HEK293T (cell line): ENCODE results near the gene LRP1B.

ENCODE experiments used
- CTCF ChIA-PET: fragments of 350-600 bp; formaldehyde crosslinking; extraction: SDS; loops from one replicate; lab custom pipeline; 2021; ENCODE audit warnings: antibody characterized with exemption, inconsistent platforms; lab: Yijun Ruan, JAX
- POLR2A ChIA-PET: fragments of 350-600 bp; formaldehyde crosslinking; extraction: SDS; loops from one replicate; lab custom pipeline; 2020; ENCODE audit warnings: antibody characterized with exemption, inconsistent platforms; lab: Yijun Ruan, JAX
- DNase-seq: peaks from one replicate; pipeline ENCODE4 v3.0.0; 2012; ENCODE audit warnings: mixed read lengths; ENCODE audit errors: extremely low spot score
- ARNT ChIP-seq: fragments of 450-650 bp; IDR thresholded peaks from 2 replicates; pipeline ENCODE4 v1.6.1; 2017; ENCODE audit warnings: mild to moderate bottlenecking
- BHLHE40 ChIP-seq: fragments of 450-650 bp; IDR thresholded peaks from 2 replicates; pipeline ENCODE4 v1.6.1; 2016; ENCODE audit warnings: mild to moderate bottlenecking, moderate library complexity, borderline replicate concordance
- CTBP1 ChIP-seq: fragments of 450-650 bp; IDR thresholded peaks from 2 replicates; pipeline ENCODE4 v1.6.1; 2016; ENCODE audit warnings: borderline replicate concordance
- ELF4 ChIP-seq: fragments of 450-650 bp; IDR thresholded peaks from 2 replicates; pipeline ENCODE4 v1.6.1; 2017; ENCODE audit warnings: antibody characterized with exemption
- FOXA1 ChIP-seq: fragments of 450-650 bp; IDR thresholded peaks from 2 replicates; pipeline ENCODE4 v1.6.1; 2016; ENCODE audit warnings: mild to moderate bottlenecking
- FOXK2 ChIP-seq: fragments of 450-650 bp; IDR thresholded peaks from 2 replicates; pipeline ENCODE4 v1.6.1; 2016; ENCODE audit warnings: mild to moderate bottlenecking
- FOXM1 ChIP-seq: fragments of 450-650 bp; IDR thresholded peaks from 2 replicates; pipeline ENCODE4 v1.6.1; 2017; ENCODE audit warnings: mild to moderate bottlenecking, borderline replicate concordance
- HDGF ChIP-seq: fragments of 450-650 bp; IDR thresholded peaks from 2 replicates; pipeline ENCODE4 v1.6.1; 2017; ENCODE audit warnings: antibody characterized with exemption, borderline replicate concordance
- L3MBTL2 ChIP-seq: fragments of 450-650 bp; conservative IDR thresholded peaks from 2 replicates; pipeline ENCODE4 v1.6.1; 2016; ENCODE audit warnings: mild to moderate bottlenecking
- LEF1 ChIP-seq: fragments of 450-650 bp; IDR thresholded peaks from 2 replicates; pipeline ENCODE4 v1.6.1; 2017; ENCODE audit warnings: mild to moderate bottlenecking, borderline replicate concordance
- NFRKB ChIP-seq: fragments of 450-650 bp; IDR thresholded peaks from 2 replicates; pipeline ENCODE4 v1.6.1; 2016; ENCODE audit warnings: mild to moderate bottlenecking, moderate library complexity
- SP1 ChIP-seq: fragments of 450-650 bp; IDR thresholded peaks from 2 replicates; pipeline ENCODE4 v1.6.1; 2017
- SUZ12 ChIP-seq: fragments of 450-650 bp; IDR thresholded peaks from 2 replicates; pipeline ENCODE4 v1.6.1; 2016; ENCODE audit warnings: mild to moderate bottlenecking
- TARDBP ChIP-seq: fragments of 450-650 bp; IDR thresholded peaks from 2 replicates; pipeline ENCODE4 v1.6.1; 2016
- ZNF384 ChIP-seq: fragments of 450-650 bp; IDR thresholded peaks from 2 replicates; pipeline ENCODE4 v1.6.1; 2016
- TF ChIP-seq, protein P1 (sequence below): fragments of 450-650 bp; IDR thresholded peaks from 2 replicates; pipeline ENCODE4 v1.6.1; 2016

The LRP1B gene

DNA sequence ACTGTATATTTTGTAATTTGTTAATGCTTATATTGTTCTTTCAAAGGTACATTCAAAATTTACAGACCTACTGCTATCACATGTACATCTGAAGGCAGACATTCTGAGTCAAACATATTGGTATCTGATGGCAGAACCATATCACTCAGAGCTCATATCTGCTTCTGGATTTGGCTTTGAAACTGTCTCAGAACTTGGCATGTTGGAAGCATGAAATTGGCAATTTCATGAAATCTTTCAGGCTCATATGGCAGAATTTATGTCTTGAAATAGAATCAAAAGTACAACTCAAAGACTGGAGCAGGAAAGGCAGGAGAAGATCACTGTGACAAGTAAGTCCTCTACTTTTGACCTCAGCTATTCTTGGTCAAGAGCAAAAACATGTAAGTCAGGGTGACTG lies 202.3 kb downstream of the LRP1B start:
- TF ChIP-seq ZNF384 (no peak), CTBP1 (no peak), FOXK2 (no peak), L3MBTL2 (no peak), SUZ12 (no peak), LEF1 (no peak), ARNT (no peak), SP1 (no peak), HDGF (no peak), FOXM1 (no peak), FOXA1 (no peak), NFRKB (no peak), ELF4 (no peak), TARDBP (no peak), BHLHE40 (no peak)
- TF ChIP-seq, protein P1, sequence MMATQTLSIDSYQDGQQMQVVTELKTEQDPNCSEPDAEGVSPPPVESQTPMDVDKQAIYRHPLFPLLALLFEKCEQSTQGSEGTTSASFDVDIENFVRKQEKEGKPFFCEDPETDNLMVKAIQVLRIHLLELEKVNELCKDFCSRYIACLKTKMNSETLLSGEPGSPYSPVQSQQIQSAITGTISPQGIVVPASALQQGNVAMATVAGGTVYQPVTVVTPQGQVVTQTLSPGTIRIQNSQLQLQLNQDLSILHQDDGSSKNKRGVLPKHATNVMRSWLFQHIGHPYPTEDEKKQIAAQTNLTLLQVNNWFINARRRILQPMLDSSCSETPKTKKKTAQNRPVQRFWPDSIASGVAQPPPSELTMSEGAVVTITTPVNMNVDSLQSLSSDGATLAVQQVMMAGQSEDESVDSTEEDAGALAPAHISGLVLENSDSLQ: no peak

DNA sequence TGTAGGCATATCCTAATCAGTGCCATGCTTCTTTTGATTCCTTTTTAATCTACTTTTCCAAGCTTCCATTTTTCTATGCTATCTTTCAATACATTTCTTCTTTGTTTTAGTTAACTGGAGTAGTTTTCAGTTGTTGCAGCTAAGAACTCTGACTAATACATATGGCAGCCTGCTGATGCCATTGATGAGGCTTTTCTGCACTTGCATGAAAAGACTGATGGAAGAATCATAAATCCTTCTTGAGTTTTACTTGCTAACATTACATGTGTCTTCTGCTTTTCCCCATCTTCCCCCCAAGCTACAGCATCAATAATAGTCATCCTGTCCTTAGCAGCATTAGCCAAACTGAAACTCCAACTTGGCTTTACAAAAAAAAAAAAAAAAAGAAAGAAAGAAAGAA lies 203.3 kb downstream of the LRP1B start:
- POLR2A ChIA-PET: no interaction called here
- CTCF ChIA-PET: no interaction called here

More for the DNA sequence above, 202.3 kb downstream of the LRP1B start:
- POLR2A ChIA-PET: no interaction called here
- CTCF ChIA-PET: no interaction called here
- no peak for DNase-seq

DNA sequence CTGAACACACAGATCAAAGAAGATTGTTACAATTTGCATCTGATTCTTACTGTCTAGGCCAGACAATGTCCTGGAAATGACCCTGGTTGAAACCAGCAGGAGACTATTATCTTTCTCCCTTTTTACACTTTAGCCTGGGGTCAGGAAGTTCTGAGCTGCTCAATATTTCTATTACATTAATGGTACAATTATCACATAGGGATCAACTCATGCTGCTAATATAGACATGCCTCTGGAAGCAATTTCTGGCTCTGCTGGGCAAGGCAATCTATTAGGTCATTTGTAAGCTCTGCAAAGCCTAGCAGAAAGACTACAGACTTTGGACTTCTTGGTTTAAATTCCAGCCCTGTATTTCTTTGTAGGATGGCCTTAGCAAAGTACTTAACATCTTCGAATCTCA lies 205.3 kb downstream of the LRP1B start:
- TF ChIP-seq LEF1 (no peak), TARDBP (no peak), FOXK2 (no peak), ELF4 (no peak), BHLHE40 (no peak), NFRKB (no peak), SP1 (no peak), CTBP1 (no peak), ARNT (no peak), SUZ12 (no peak), FOXA1 (no peak), ZNF384 (no peak), HDGF (no peak)
- TF ChIP-seq, protein P1: no peak
- ChIA-PET POLR2A (no interaction called here), CTCF (no interaction called here)
- DNase-seq: no peak

More for the DNA sequence above, 203.3 kb downstream of the LRP1B start:
- DNase-seq: no peak
- TF ChIP-seq ARNT (no peak), ZNF384 (no peak), LEF1 (no peak), FOXK2 (no peak), L3MBTL2 (no peak), FOXM1 (no peak), HDGF (no peak)
- TF ChIP-seq, protein P1: no peak

DNA sequence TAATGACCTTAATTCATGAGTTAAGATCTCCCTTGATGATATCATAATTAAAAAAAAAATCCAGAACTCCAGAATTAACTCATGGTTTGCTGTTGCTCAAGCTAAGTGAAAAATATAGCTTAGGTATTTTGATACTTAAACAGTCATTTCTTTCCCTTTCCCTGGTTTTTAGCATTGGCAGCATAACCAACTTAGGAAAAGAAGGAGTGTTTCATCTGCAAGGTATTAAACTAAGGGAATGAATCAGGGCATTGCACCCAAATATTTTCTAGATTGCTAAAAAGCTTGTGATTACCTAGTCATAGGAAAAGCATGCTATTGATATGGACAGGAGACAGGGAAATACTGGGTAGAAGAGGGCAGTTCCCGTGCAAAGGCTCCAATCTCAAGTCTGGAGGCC lies 207.2 kb downstream of the LRP1B start:
- DNase-seq: no peak
- TF ChIP-seq FOXM1 (no peak), TARDBP (no peak), ELF4 (no peak), FOXA1 (no peak), CTBP1 (no peak), HDGF (no peak), SP1 (no peak)
- TF ChIP-seq, protein P1: no peak
- POLR2A ChIA-PET: no interaction called here
- CTCF ChIA-PET: interaction anchor here (2.3 kb wide), 1 partner anchor 12 kb away, joined by 6 read pairs; no protein-coding TSS in a partner anchor

DNA sequence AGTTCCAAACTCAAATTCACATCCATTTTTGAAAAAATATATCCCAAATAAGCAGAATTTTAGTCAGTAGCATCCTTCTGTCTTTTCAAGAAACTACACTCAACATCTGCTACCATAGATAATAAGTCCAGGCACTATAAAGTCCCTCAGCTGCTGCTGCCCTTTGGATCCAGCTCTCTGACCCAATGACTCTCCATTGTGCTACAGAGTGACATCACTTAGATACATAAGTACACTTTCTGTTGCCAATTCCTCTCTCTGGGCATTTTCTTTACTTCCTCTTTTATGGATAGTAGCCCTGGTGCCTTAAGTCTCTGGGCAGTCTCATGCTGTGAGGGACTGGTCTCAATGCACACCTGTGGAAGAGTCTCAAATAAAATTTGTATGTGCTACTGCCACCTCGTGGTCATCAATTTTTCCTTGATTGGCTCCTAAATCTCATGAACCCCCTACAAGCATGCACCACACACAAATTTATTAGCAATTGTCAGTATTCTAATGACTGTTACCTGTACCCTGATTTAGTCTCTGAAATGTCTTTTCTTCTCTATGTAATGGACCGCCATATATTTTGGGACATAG lies 219.2 kb downstream of the LRP1B start:
- ChIA-PET CTCF (interaction anchor here (0.6 to 2.0 kb wide), 2 partner anchors 9 to 11 kb away, joined by 3 to 6 read pairs; no protein-coding TSS in a partner anchor), POLR2A (no interaction called here)
- peak; percentile 8 for DNase-seq
- TF ChIP-seq ARNT: no peak
- TF ChIP-seq, protein P1: no peak
- TF ChIP-seq ZNF384: no peak
- no peak for TF ChIP-seq TARDBP
- no peak for TF ChIP-seq FOXK2
- TF ChIP-seq FOXA1: no peak
- no peak for TF ChIP-seq SUZ12
- no peak for TF ChIP-seq LEF1
- TF ChIP-seq ELF4: no peak
- no peak for TF ChIP-seq NFRKB
- TF ChIP-seq HDGF: no peak
- TF ChIP-seq SP1: no peak
- no peak for TF ChIP-seq BHLHE40
- TF ChIP-seq CTBP1: no peak
- no peak for TF ChIP-seq L3MBTL2
- no peak for TF ChIP-seq FOXM1
